K562 (cell line): ENCODE data around the gene RORB. TPM values are rescaled to one million over a fixed set of nuclear protein-coding genes. Genes with fewer than 3 reads are reported as not detected.

Experiments used
- ATAC-seq: fragments of 200-7000 bp; cut with Tn5 transposase; 3 replicates; pipeline ENCODE4 v1.9.1; 2020; ENCODE audit warnings: moderate library complexity
- BruUV-seq: library from RNA; stranded (reverse); fragments of 400-500 nt; replicated peaks from 2 replicates; lab custom pipeline; 2021; lab: Mats Ljungman, UMichigan
- CTCF ChIA-PET: fragments of 300-600 bp; formaldehyde crosslinking; extraction: SDS; loops from one replicate; lab custom pipeline; 2021; ENCODE audit warnings: low intra/inter-chr PET ratio; lab: Yijun Ruan, JAX
- POLR2A ChIA-PET: fragments of 300-600, 350-650 bp; sonication (Branson Sonifier 250); formaldehyde crosslinking; extraction: SDS; loops from one replicate; lab custom pipeline; 2021; ENCODE audit warnings: antibody characterized with exemption, inconsistent platforms; lab: Yijun Ruan, JAX
- DNase-seq, 4 experiments: peaks; one replicate each; pipeline versions ENCODE4 v3.0.0 to v3.0.0-alpha.2; 2011 to 2018; ENCODE audit warnings: low spot score in 3 of 4, mixed read lengths in 3 of 4; ENCODE audit errors: extremely low read depth in 1 of 4
- FAIRE-seq: peaks from 2 replicates; lab custom pipeline; 2011; peaks lifted over from hg19 to GRCh38; lab: Jason Lieb, UNC
- H2AFZ ChIP-seq: 2 replicates; pipeline ENCODE4 v1.6.0; 2011; ENCODE audit warnings: low read depth, low read length, control low read depth, inconsistent platforms
- H3K27ac ChIP-seq: fragments of 200-600 bp; 3 replicates; pipeline ENCODE4 v1.8.0; 2011; ENCODE audit warnings: low read depth, mild to moderate bottlenecking, control low read depth, inconsistent platforms, low read length, moderate library complexity, mixed read lengths; ENCODE audit errors: extremely low read depth
- H3K27me3 ChIP-seq, 2 experiments: fragments of 300-600 bp in 1 of 2; 2 replicates in 1 of 2; 3 replicates in 1 of 2; pipeline versions ENCODE4 v1.6.0 to v1.8.0; 2011; ENCODE audit warnings: inconsistent platforms in 2 of 2, low read length in 2 of 2, mild to moderate bottlenecking in 1 of 2, mixed read lengths in 1 of 2, moderate library complexity in 1 of 2; ENCODE audit not compliant: control insufficient read depth in 2 of 2, insufficient read depth in 2 of 2
- H3K36me3 ChIP-seq: fragments of 300-600 bp; 3 replicates; pipeline ENCODE4 v1.8.0; 2011; ENCODE audit warnings: mild to moderate bottlenecking, low read length, inconsistent platforms; ENCODE audit not compliant: control insufficient read depth, insufficient read depth
- H3K4me1 ChIP-seq, 2 experiments: fragments of 200-600 bp in 1 of 2; replicated peaks in 1 of 2; 2 replicates in 1 of 2; 3 replicates in 1 of 2; pipeline versions ENCODE4 v1.5.1 to v1.8.0; 2011; ENCODE audit warnings: inconsistent platforms in 2 of 2, low read length in 2 of 2, mild to moderate bottlenecking in 1 of 2, mixed read lengths in 1 of 2, moderate library complexity in 1 of 2; ENCODE audit not compliant: control insufficient read depth in 2 of 2, insufficient read depth in 2 of 2
- H3K4me2 ChIP-seq: 2 replicates; pipeline ENCODE4 v1.6.1; 2011; ENCODE audit warnings: low read length, control low read depth, inconsistent platforms, mixed read lengths; ENCODE audit not compliant: insufficient read depth
- H3K4me3 ChIP-seq: fragments of 200-600 bp; sonication (generic), shearing (Covaris generic); 2 replicates; pipeline ENCODE4 v1.5.1; 2016; ENCODE audit warnings: control low read depth, inconsistent platforms
- H3K79me2 ChIP-seq: fragments of 200-600 bp; 3 replicates; pipeline ENCODE4 v1.8.0; 2011; ENCODE audit warnings: low read length, inconsistent platforms; ENCODE audit not compliant: control insufficient read depth, insufficient read depth
- H3K9ac ChIP-seq, 2 experiments: 2 replicates each; pipeline versions ENCODE4 v1.6.0 to v1.6.1; 2011; ENCODE audit warnings: low read depth in 2 of 2, low read length in 2 of 2, control low read depth in 1 of 2, inconsistent platforms in 1 of 2, mild to moderate bottlenecking in 1 of 2, mixed read lengths in 1 of 2; ENCODE audit not compliant: insufficient read depth in 1 of 2
- H3K9me1 ChIP-seq: one replicate; pipeline ENCODE4 v1.6.0; 2011; ENCODE audit warnings: inconsistent platforms, mild to moderate bottlenecking, low read length, moderate library complexity; ENCODE audit not compliant: control insufficient read depth, insufficient read depth
- H3K9me3 ChIP-seq: replicated peaks from 2 replicates; pipeline ENCODE4 v1.5.1; 2011; ENCODE audit warnings: low read depth, low read length, inconsistent platforms; ENCODE audit not compliant: control insufficient read depth, insufficient read depth
- H4K20me1 ChIP-seq: replicated peaks from 2 replicates; pipeline ENCODE4 v1.6.1; 2011; ENCODE audit warnings: low read length, inconsistent platforms, mixed read lengths; ENCODE audit not compliant: control insufficient read depth, insufficient read depth
- EP400 ChIP-seq: fragments of 450-650 bp; IDR thresholded peaks from 2 replicates; pipeline ENCODE4 v1.6.1; 2017; ENCODE audit warnings: antibody characterized with exemption, mild to moderate bottlenecking, moderate library complexity
- STAT6 ChIP-seq: sonication (generic); formaldehyde crosslinking; IDR thresholded peaks from 2 replicates; pipeline ENCODE4 v1.8.1; 2023; ENCODE audit warnings: mild to moderate bottlenecking, missing genetic modification reagents
- TFAM ChIP-seq: fragments of 250-450 bp; sonication (Bioruptor Pico); conservative IDR thresholded peaks from 2 replicates; pipeline ENCODE4 v1.5.0; 2021; ENCODE audit warnings: mild to moderate bottlenecking, moderate library complexity
- WHSC1 ChIP-seq: IDR thresholded peaks from one replicate; pipeline ENCODE4 v1.6.1; 2012; ENCODE audit warnings: low read length, control low read depth, inconsistent platforms
- ZBTB43 ChIP-seq: sonication (generic); formaldehyde crosslinking; IDR thresholded peaks from 2 replicates; pipeline ENCODE4 v1.8.0; 2023; ENCODE audit warnings: mild to moderate bottlenecking, missing genetic modification reagents
- ZMIZ1 ChIP-seq, 2 experiments: fragments of 150-350 bp in 1 of 2; IDR thresholded peaks; 2 replicates each; pipeline ENCODE4 v1.6.1; 2012 to 2016; ENCODE audit warnings: low read depth in 2 of 2, low read length in 2 of 2, mild to moderate bottlenecking in 1 of 2, moderate library complexity in 1 of 2
- ZNF280B ChIP-seq: fragments of 250-450 bp; sonication (Bioruptor Pico); IDR thresholded peaks from 2 replicates; pipeline ENCODE4 v1.5.1; 2021; ENCODE audit warnings: mild to moderate bottlenecking
- ZNF586 ChIP-seq: fragments of 450-650 bp; formaldehyde crosslinking; conservative IDR thresholded peaks from 2 replicates; pipeline ENCODE4 v1.4.0; 2020; ENCODE audit warnings: mild to moderate bottlenecking, moderate library complexity
- WGBS: fragments of 100-300 bp; shearing (Covaris generic); methylation state at CpG from one replicate; pipeline ENCODE4 v1.1.6; 2016; ENCODE audit warnings: low coverage, mixed read lengths; ENCODE audit not compliant: insufficient coverage; ENCODE audit errors: missing lambda C conversion rate; 5-methylcytosine and 5-hydroxymethylcytosine counted together
- in situ Hi-C: fragments of 300-500 bp; cut with MboI; formaldehyde crosslinking; loops from 4 replicates; pipeline ENCODE4 v1.15.0; 2018; ENCODE audit warnings: inconsistent platforms, mixed read lengths
- intact Hi-C: fragments of 100-400 bp; cut with micrococcal nuclease; formaldehyde crosslinking; loops from 2 replicates; pipeline ENCODE4 v1.14.2; 2022
- polyA plus RNA-seq, 8 experiments: library from polyadenylated mRNA; depleted of rRNA in 4 of 8; stranded (reverse) in 5 of 8; unstranded in 3 of 8; fragments of >200 nt; fragmentation: Nextera tagmentation in 2 of 8; fragmentation: Illumina TruSeq in 1 of 8; extraction: Ambion mirVana in 2 of 8; extraction: Trizol in 1 of 8; gene quantifications; 2 replicates each; pipeline versions ENCODE4 v1.2.1 to v1.2.3, GENCODE V29; 2011 to 2014; ENCODE audit warnings: inconsistent platforms in 1 of 8, missing spikeins in 1 of 8
- total RNA-seq, 7 experiments: library from RNA; depleted of rRNA in 6 of 7; stranded (reverse); fragments of >200 nt in 6 of 7; fragmentation: Illumina TruSeq in 2 of 7; extraction: Trizol in 2 of 7; gene quantifications; 2 replicates each; pipeline versions ENCODE4 v1.2.1 to v1.2.3, GENCODE V29; 2011 to 2021; ENCODE audit warnings: low replicate concordance in 1 of 7

The RORB gene
- total and polyA plus RNA-seq, 9 of the 15 experiments (the other 6 are each of a cell fraction or from before 2014, with no cell fraction given): not detected

GRCh38 chr9:74711341-74711740, 214.2 kb downstream of the RORB start:
- Histone ChIP-seq H3K36me3 (no peaks in the 10 kb centered on the region), H3K27me3 (no peaks in the 10 kb centered on the region), H3K9me3 (no peaks in the 10 kb centered on the region), H3K27ac (no peak overlapping the region), H4K20me1 (no peaks in the 10 kb centered on the region), H3K9me1 (no peaks in the 10 kb centered on the region), H3K4me2 (no peak overlapping the region), H3K4me1 (no peaks in the 10 kb centered on the region), H3K4me3 (no peak overlapping the region), H3K9ac (no peak overlapping the region), H3K79me2 (no peaks in the 10 kb centered on the region), H2AFZ (no peak overlapping the region)
- POLR2A ChIA-PET: no interaction called here
- intact Hi-C loops: no loop called here
- DNase-seq: no peak
- in situ Hi-C loops: no loop called here
- no peak for FAIRE-seq
- no TSS peak for BruUV-seq
- ATAC-seq: no peak
- WGBS: 0% methylated on average over 5 of the region's 5 CpGs
- CTCF ChIA-PET: no interaction called here
- no peak for TF ChIP-seq ZBTB43 (CRISPR knock-in tag)
- TF ChIP-seq ZMIZ1 (IDR thresholded peaks at IDR 0.05; ENCODE audit: low read depth in 2 of 2, low read length in 2 of 2): no peak
- no peak for TF ChIP-seq EP400
- no peak for TF ChIP-seq ZNF586
- TF ChIP-seq ZNF280B (CRISPR knock-in tag): no peak
- TF ChIP-seq STAT6 (CRISPR knock-in tag): no peak
- TF ChIP-seq TFAM (CRISPR knock-in tag): no peak
- TF ChIP-seq WHSC1: no peak
